ENCODE data around the gene XYLT2. TPM values are rescaled to one million over a fixed set of nuclear protein-coding genes. Genes with fewer than 3 reads are reported as not detected.

XYLT2 gene
- total RNA-seq, 1 experiment from 2014 or later: 26.4 TPM

GRCh38 chr17:50354776-50355175 lies 8.8 kb downstream of the XYLT2 start:
- no peak overlapping the region for H2BK5ac ChIP-seq (ENCODE audit: insufficient read length, low read length)
- TF ChIP-seq CTCF (conservative IDR thresholded peaks at IDR 0.05): no peak
- H2BK15ac ChIP-seq (ENCODE audit: low read depth, low read length): no peak overlapping the region
- no peaks in the 10 kb centered on the region; a peak in 1 of 5 replicates for H3K9me3 Mint-ChIP-seq
- H2BK120ac ChIP-seq (ENCODE audit: low read depth, low read length, poor library complexity, severe bottlenecking): no peak overlapping the region
- no peak overlapping the region for H2BK20ac ChIP-seq (ENCODE audit: low read depth, low read length, poor library complexity, severe bottlenecking)
- no peak overlapping the region for H2AK5ac ChIP-seq (ENCODE audit: insufficient read length, low read length)
- DNase-seq: no peak
- no peaks in the 10 kb centered on the region for H3K9me3 ChIP-seq (ENCODE audit: control insufficient read depth, low read depth, low read length)
- no peaks in the 10 kb centered on the region; the same call in 1 of the 2 replicates for H3K27me3 Mint-ChIP-seq (ENCODE audit: low read depth)
- H3K79me1 ChIP-seq (ENCODE audit: insufficient read depth, low read depth, low read length, poor library complexity, severe bottlenecking): no peaks in the 10 kb centered on the region
- H3K4me1 Mint-ChIP-seq: no peaks in the 10 kb centered on the region; a peak in 1 of 4 replicates
- H4K20me1 ChIP-seq (ENCODE audit: control insufficient read depth, insufficient read depth, insufficient read length): no peaks in the 10 kb centered on the region
- no peak overlapping the region for H3K18ac ChIP-seq (ENCODE audit: insufficient read length, low read depth, low read length)
- H3K23ac ChIP-seq (ENCODE audit: insufficient read length, low read depth, low read length): no peak overlapping the region
- no peak overlapping the region for H3K9ac ChIP-seq (ENCODE audit: extremely low read depth, insufficient read length, low read length)
- no peak overlapping the region for H4K5ac ChIP-seq (ENCODE audit: insufficient read length, low read depth, low read length)
- H3K4ac ChIP-seq (ENCODE audit: low read depth, low read length): no peak overlapping the region
- no peak overlapping the region; a peak in 1 of 7 replicates for H3K27ac Mint-ChIP-seq
- no peaks in the 10 kb centered on the region for H3K4me1 ChIP-seq (ENCODE audit: insufficient read depth, low read length)
- H3K79me2 ChIP-seq (ENCODE audit: insufficient read depth, low read length): no peaks in the 10 kb centered on the region
- no peak overlapping the region for H4K8ac ChIP-seq (replicated peaks; ENCODE audit: insufficient read length, low read depth, low read length)
- no peak overlapping the region for H3K14ac ChIP-seq (ENCODE audit: insufficient read depth, low read length)
- H3K4me3 Mint-ChIP-seq: no peak overlapping the region
- H3T11ph ChIP-seq (ENCODE audit: low read length): no peak overlapping the region
- WGBS (ENCODE audit: extremely low coverage, insufficient read length, low lambda C conversion rate): no CpG with 5 or more reads among the region's 13 CpGs
- no peaks in the 10 kb centered on the region for H3K23me2 ChIP-seq (ENCODE audit: insufficient read length, low read depth, low read length, poor library complexity, severe bottlenecking)
- H4K91ac ChIP-seq (ENCODE audit: insufficient read length, low read depth, low read length): no peak overlapping the region
- peaks cover 23 to 62% (median 59%) of the 10 kb centered on the region in 3 experiments; a peak in 6 of 7 replicates for H3K36me3 Mint-ChIP-seq (ENCODE audit: insufficient read depth in 1 of 3, low read depth in 3 of 3)
- no peak overlapping the region for H2AFZ ChIP-seq (ENCODE audit: low read length)
- no peak overlapping the region for H2BK12ac ChIP-seq (ENCODE audit: insufficient read length, low read depth, low read length)
- H3K27ac ChIP-seq (ENCODE audit: insufficient read length, low read depth, low read length): no peak overlapping the region
- H3K56ac ChIP-seq (ENCODE audit: insufficient read length, low read depth, low read length): no peak overlapping the region
- no peaks in the 10 kb centered on the region for H3K27me3 ChIP-seq (ENCODE audit: insufficient read depth, low read length)
- H3K4me2 ChIP-seq (ENCODE audit: insufficient read depth, insufficient read length, low read length): no peak overlapping the region
